Measurements from ENCODE around the gene PAEP.

PAEP gene

GRCh38 chr9:135573124-135573523, 11.6 kb downstream of the PAEP start:
- TF ChIP-seq, protein P1, sequence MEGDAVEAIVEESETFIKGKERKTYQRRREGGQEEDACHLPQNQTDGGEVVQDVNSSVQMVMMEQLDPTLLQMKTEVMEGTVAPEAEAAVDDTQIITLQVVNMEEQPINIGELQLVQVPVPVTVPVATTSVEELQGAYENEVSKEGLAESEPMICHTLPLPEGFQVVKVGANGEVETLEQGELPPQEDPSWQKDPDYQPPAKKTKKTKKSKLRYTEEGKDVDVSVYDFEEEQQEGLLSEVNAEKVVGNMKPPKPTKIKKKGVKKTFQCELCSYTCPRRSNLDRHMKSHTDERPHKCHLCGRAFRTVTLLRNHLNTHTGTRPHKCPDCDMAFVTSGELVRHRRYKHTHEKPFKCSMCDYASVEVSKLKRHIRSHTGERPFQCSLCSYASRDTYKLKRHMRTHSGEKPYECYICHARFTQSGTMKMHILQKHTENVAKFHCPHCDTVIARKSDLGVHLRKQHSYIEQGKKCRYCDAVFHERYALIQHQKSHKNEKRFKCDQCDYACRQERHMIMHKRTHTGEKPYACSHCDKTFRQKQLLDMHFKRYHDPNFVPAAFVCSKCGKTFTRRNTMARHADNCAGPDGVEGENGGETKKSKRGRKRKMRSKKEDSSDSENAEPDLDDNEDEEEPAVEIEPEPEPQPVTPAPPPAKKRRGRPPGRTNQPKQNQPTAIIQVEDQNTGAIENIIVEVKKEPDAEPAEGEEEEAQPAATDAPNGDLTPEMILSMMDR (IDR thresholded peaks at IDR 0.05; ENCODE audit: low read depth, low read length, missing control alignments): no peak
- H3K36me3 ChIP-seq (replicated peaks): no peaks in the 10 kb centered on the region
- in situ Hi-C loops (cut with HindIII; ENCODE audit: low pct_ligation_motif_present, low sequenced_read_pairs): no loop called here
- DNase-seq: no peak
- no peaks in the 10 kb centered on the region for H3K27me3 ChIP-seq (replicated peaks)
- H3K4me3 ChIP-seq (ENCODE audit: low read depth, low read length): no peak overlapping the region
- no peak overlapping the region for H3K27ac ChIP-seq

DNA sequence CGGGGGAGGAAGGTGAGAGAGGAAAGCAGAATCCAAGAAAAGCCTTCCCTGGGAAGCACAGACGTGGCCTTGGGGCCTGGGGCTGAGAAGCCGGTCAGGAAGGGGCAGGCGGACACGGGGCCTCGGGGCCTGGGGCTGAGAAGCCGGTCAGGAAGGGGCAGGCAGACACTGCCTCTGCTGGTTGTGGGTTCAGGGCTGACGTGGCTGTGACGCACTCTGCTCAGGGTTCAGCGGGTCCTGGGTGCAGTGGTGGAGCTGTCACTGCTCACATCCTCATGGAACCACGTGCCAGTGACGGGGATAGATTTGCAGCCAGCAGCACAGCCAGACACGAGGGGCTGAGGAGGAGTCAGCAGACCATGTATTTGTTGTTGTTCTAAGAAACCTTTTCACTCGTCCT, 12.8 kb downstream of the PAEP start:
- TF ChIP-seq, protein P1 (IDR thresholded peaks at IDR 0.05; ENCODE audit: low read depth, low read length, missing control alignments): no peak
- Histone ChIP-seq H3K27me3 (replicated peaks) (no peaks in the 10 kb centered on the region), H3K36me3 (replicated peaks) (no peaks in the 10 kb centered on the region), H3K4me3 (ENCODE audit: low read depth, low read length) (no peak overlapping the region), H3K27ac (no peak overlapping the region)
- in situ Hi-C loops (cut with HindIII; ENCODE audit: low pct_ligation_motif_present, low sequenced_read_pairs): no loop called here
- DNase-seq: no peak

DNA sequence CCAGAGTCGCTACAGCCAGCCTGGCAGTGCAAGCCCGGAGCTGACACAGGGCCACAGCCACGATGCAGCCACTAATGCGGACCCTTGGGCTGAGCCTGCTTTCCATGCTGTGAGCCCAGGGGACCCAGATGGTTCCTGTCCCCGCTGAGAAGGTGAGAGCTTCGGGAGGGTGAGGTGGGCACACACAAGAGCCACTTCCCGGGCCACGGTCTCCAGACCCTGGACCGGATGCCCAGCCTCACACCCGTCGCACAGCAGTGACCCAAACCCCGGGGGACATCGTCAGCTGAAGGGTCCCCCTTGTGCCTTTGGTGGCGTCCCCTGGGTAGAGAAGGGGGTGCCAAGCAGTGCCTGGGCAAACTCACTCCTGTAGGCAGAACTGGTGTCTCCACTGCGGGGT, 13.4 kb downstream of the PAEP start:
- Histone ChIP-seq H3K4me3 (ENCODE audit: low read depth, low read length) (no peak overlapping the region), H3K27ac (no peak overlapping the region), H3K36me3 (replicated peaks) (no peaks in the 10 kb centered on the region), H3K27me3 (replicated peaks) (no peaks in the 10 kb centered on the region)
- no peak for DNase-seq
- in situ Hi-C loops (cut with HindIII; ENCODE audit: low pct_ligation_motif_present, low sequenced_read_pairs): no loop called here
- TF ChIP-seq, protein P1 (IDR thresholded peaks at IDR 0.05; ENCODE audit: low read depth, low read length, missing control alignments): no peak

DNA sequence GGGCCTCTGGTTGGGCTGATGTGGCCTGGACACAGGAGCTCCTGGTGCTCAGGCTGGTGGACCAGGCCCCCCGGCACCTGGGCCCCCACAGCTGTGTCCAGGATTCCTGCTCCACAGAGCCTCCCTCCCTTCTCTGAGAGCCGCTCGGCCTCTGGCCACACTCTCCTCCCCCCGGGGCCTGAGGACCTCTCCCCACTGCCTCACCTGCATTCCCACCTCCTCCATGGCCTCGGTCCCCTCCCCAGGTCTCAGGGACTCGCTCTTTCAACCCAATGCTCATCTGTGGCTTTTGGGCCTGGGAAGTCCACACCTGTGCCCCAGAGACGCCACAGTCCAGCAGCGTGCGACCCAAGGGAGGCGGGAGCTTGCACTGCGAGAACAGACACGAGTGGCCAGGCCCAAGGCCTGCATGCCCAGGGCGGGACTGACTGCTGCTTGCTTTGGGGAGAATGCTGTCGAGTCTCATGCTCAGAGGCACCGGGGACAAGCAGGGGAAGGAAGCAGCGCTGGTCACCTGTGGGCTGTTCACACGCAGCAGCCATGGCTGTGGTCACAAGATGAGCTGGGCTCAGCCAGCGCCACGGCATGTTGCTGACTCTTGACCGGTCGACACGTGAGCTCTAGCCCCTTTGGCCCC, 14.6 kb downstream of the PAEP start:
- H3K27me3 ChIP-seq (replicated peaks): no peaks in the 10 kb centered on the region
- H3K27ac ChIP-seq: no peak overlapping the region
- no peak for DNase-seq
- H3K36me3 ChIP-seq (replicated peaks): no peaks in the 10 kb centered on the region
- in situ Hi-C loops (cut with HindIII; ENCODE audit: low pct_ligation_motif_present, low sequenced_read_pairs): no loop called here
- H3K4me3 ChIP-seq (ENCODE audit: low read depth, low read length): no peak overlapping the region
- TF ChIP-seq, protein P1 (IDR thresholded peaks at IDR 0.05; ENCODE audit: low read depth, low read length, missing control alignments): no peak

DNA sequence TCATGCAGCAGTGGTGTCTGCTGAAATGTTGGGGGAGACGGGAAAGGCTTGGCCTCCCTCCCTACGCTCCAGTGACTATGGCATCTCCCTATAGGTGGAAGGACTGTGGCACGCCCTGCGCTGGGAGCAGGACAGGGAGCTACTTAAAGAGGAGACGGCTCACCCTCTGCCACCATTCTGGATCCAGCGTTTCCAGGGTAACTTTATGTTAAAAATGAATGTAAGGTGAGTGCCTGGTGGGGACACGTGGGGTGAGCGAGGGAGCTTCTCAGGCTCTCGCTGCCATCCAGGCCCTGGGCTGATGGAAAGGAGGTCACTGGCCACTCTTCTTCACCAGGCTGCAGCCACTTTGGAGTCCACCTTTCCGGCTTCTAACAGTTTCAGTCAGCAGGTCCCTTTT, 15.7 kb downstream of the PAEP start:
- in situ Hi-C loops (cut with HindIII; ENCODE audit: low pct_ligation_motif_present, low sequenced_read_pairs): no loop called here
- TF ChIP-seq, protein P1 (IDR thresholded peaks at IDR 0.05; ENCODE audit: low read depth, low read length, missing control alignments): no peak

GRCh38 chr9:135579356-135579755, 17.8 kb downstream of the PAEP start:
- Histone ChIP-seq H3K4me3 (ENCODE audit: low read depth, low read length) (no peak overlapping the region), H3K27me3 (replicated peaks) (no peaks in the 10 kb centered on the region), H3K27ac (no peak overlapping the region), H3K36me3 (replicated peaks) (no peaks in the 10 kb centered on the region)
- no peak for DNase-seq
- TF ChIP-seq, protein P1 (IDR thresholded peaks at IDR 0.05; ENCODE audit: low read depth, low read length, missing control alignments): no peak
- in situ Hi-C loops (cut with HindIII; ENCODE audit: low pct_ligation_motif_present, low sequenced_read_pairs): no loop called here

More for the DNA sequence above, 15.7 kb downstream of the PAEP start:
- Histone ChIP-seq H3K4me3 (ENCODE audit: low read depth, low read length) (no peak overlapping the region), H3K36me3 (replicated peaks) (no peaks in the 10 kb centered on the region), H3K27me3 (replicated peaks) (no peaks in the 10 kb centered on the region), H3K27ac (no peak overlapping the region)
- no peak for DNase-seq
